Fibroblast of lung (primary cell): ENCODE measurements around the gene STEAP2.

Experiments
- CTCF ChIP-seq, 2 donors: IDR thresholded peaks in 1 of 2; conservative IDR thresholded peaks in 1 of 2; 1 replicate in 1 of 2; 2 replicates in 1 of 2; pipeline ENCODE4 v1.5.1; 2011 to 2012; ENCODE audit warnings: low read length in 2 of 2, control low read depth in 1 of 2, inconsistent platforms in 1 of 2, low read depth in 1 of 2, mild to moderate bottlenecking in 1 of 2
- EZH2 ChIP-seq: IDR thresholded peaks from 2 replicates; pipeline ENCODE4 v1.5.1; 2012; ENCODE audit warnings: low read length, control low read depth, mild to moderate bottlenecking; ENCODE audit errors: missing control alignments

- TF ChIP-seq CTCF (conservative IDR thresholded peaks at IDR 0.05 in 1 of 2, IDR thresholded peaks at IDR 0.05 in 1 of 2; ENCODE audit: low read depth in 1 of 2, low read length in 2 of 2): no peak
- TF ChIP-seq EZH2: no peak
Measured at GRCh38 chr7:90244565-90244908, 33.0 kb downstream of the STEAP2 start.
